NT2/D1 (cell line): ENCODE data around the gene CRYL1.

Source experiments
- DNase-seq: peaks from one replicate; pipeline ENCODE4 v3.0.0-alpha.2; 2011; ENCODE audit warnings: low read depth, low spot score
- H3K27me3 ChIP-seq: 2 replicates; pipeline ENCODE4 v1.6.0; 2011; ENCODE audit warnings: mild to moderate bottlenecking; ENCODE audit not compliant: insufficient read length, insufficient read depth
- H3K36me3 ChIP-seq: 2 replicates; pipeline ENCODE4 v1.6.1; 2011; ENCODE audit warnings: mild to moderate bottlenecking, low read length, mixed read lengths; ENCODE audit not compliant: insufficient read depth, insufficient read length
- H3K4me1 ChIP-seq: 2 replicates; pipeline ENCODE4 v1.5.1; 2011; ENCODE audit not compliant: insufficient read depth, insufficient read length
- H3K4me3 ChIP-seq: 2 replicates; pipeline ENCODE4 v1.5.1; 2011; ENCODE audit warnings: low read depth; ENCODE audit not compliant: insufficient read length
- H3K9ac ChIP-seq: 2 replicates; pipeline ENCODE4 v1.6.0; 2011; ENCODE audit warnings: low read depth; ENCODE audit not compliant: insufficient read length
- H3K9me3 ChIP-seq: 2 replicates; pipeline ENCODE4 v1.5.1; 2011; ENCODE audit warnings: mild to moderate bottlenecking, low read length; ENCODE audit not compliant: insufficient read depth
- SUZ12 ChIP-seq: IDR thresholded peaks from 2 replicates; pipeline ENCODE4 v1.6.1; 2011; ENCODE audit not compliant: insufficient read length, insufficient read depth; ENCODE audit errors: extremely low read depth
- YY1 ChIP-seq: IDR thresholded peaks from 2 replicates; pipeline ENCODE4 v1.6.1; 2011; ENCODE audit not compliant: insufficient read length, insufficient read depth
- ZNF274 ChIP-seq: IDR thresholded peaks from 2 replicates; pipeline ENCODE4 v1.6.1; 2011; ENCODE audit warnings: mild to moderate bottlenecking, low read depth, low read length

The CRYL1 gene

GRCh38 chr13:20366056-20366455 lies 159.6 kb downstream of the CRYL1 start:
- Histone ChIP-seq H3K4me1 (no peaks in the 10 kb centered on the region), H3K9me3 (no peaks in the 10 kb centered on the region), H3K36me3 (no peaks in the 10 kb centered on the region), H3K4me3 (no peak overlapping the region), H3K9ac (no peak overlapping the region), H3K27me3 (no peaks in the 10 kb centered on the region)
- no peak for DNase-seq
- TF ChIP-seq YY1 (no peak), SUZ12 (no peak), ZNF274 (no peak)

- Histone ChIP-seq H3K36me3 (no peaks in the 10 kb centered on the region), H3K9ac (no peak overlapping the region), H3K9me3 (no peaks in the 10 kb centered on the region), H3K27me3 (no peaks in the 10 kb centered on the region), H3K4me3 (no peak overlapping the region), H3K4me1 (no peaks in the 10 kb centered on the region)
- TF ChIP-seq ZNF274 (no peak), SUZ12 (no peak), YY1 (no peak)
- no peak for DNase-seq
Observed at GRCh38 chr13:20363603-20364002, 162.1 kb downstream of the CRYL1 start.

- Histone ChIP-seq H3K4me1 (no peaks in the 10 kb centered on the region), H3K9me3 (no peaks in the 10 kb centered on the region), H3K4me3 (no peak overlapping the region), H3K9ac (no peak overlapping the region), H3K27me3 (no peaks in the 10 kb centered on the region), H3K36me3 (no peaks in the 10 kb centered on the region)
- DNase-seq, result no peak
- TF ChIP-seq SUZ12 (no peak), YY1 (no peak), ZNF274 (no peak)
Observed at GRCh38 chr13:20363172-20363571, 162.5 kb downstream of the CRYL1 start.

GRCh38 chr13:20362484-20363041 lies 163.1 kb downstream of the CRYL1 start:
- H3K36me3 ChIP-seq, result no peaks in the 10 kb centered on the region
- no peaks in the 10 kb centered on the region for H3K27me3 ChIP-seq
- no peaks in the 10 kb centered on the region for H3K9me3 ChIP-seq
- TF ChIP-seq YY1 (no peak), SUZ12 (no peak), ZNF274 (no peak)
- DNase-seq, result no peak
- H3K4me3 ChIP-seq, result no peak overlapping the region
- no peaks in the 10 kb centered on the region for H3K4me1 ChIP-seq
- no peak overlapping the region for H3K9ac ChIP-seq

GRCh38 chr13:20360835-20361412 lies 164.7 kb downstream of the CRYL1 start:
- Histone ChIP-seq H3K9me3 (no peaks in the 10 kb centered on the region), H3K4me3 (no peak overlapping the region), H3K9ac (no peak overlapping the region), H3K27me3 (no peaks in the 10 kb centered on the region), H3K4me1 (no peaks in the 10 kb centered on the region), H3K36me3 (no peaks in the 10 kb centered on the region)
- DNase-seq, result no peak
- TF ChIP-seq ZNF274 (no peak), YY1 (no peak), SUZ12 (no peak)

- Histone ChIP-seq H3K36me3 (no peaks in the 10 kb centered on the region), H3K4me1 (no peaks in the 10 kb centered on the region), H3K4me3 (no peak overlapping the region), H3K9ac (no peak overlapping the region), H3K9me3 (no peaks in the 10 kb centered on the region), H3K27me3 (no peaks in the 10 kb centered on the region)
- DNase-seq, result no peak
- TF ChIP-seq YY1, result no peak
- TF ChIP-seq SUZ12, result no peak
- no peak for TF ChIP-seq ZNF274
Observed at GRCh38 chr13:20360041-20360491, 165.6 kb downstream of the CRYL1 start.

- Histone ChIP-seq H3K4me3 (no peak overlapping the region), H3K9ac (no peak overlapping the region), H3K27me3 (no peaks in the 10 kb centered on the region), H3K4me1 (no peaks in the 10 kb centered on the region), H3K36me3 (no peaks in the 10 kb centered on the region), H3K9me3 (no peaks in the 10 kb centered on the region)
- no peak for TF ChIP-seq YY1
- no peak for TF ChIP-seq ZNF274
- DNase-seq, result no peak
Observed at GRCh38 chr13:20359335-20359734, 166.3 kb downstream of the CRYL1 start.
